ENCODE data around the gene DRGX.

DRGX gene

DNA sequence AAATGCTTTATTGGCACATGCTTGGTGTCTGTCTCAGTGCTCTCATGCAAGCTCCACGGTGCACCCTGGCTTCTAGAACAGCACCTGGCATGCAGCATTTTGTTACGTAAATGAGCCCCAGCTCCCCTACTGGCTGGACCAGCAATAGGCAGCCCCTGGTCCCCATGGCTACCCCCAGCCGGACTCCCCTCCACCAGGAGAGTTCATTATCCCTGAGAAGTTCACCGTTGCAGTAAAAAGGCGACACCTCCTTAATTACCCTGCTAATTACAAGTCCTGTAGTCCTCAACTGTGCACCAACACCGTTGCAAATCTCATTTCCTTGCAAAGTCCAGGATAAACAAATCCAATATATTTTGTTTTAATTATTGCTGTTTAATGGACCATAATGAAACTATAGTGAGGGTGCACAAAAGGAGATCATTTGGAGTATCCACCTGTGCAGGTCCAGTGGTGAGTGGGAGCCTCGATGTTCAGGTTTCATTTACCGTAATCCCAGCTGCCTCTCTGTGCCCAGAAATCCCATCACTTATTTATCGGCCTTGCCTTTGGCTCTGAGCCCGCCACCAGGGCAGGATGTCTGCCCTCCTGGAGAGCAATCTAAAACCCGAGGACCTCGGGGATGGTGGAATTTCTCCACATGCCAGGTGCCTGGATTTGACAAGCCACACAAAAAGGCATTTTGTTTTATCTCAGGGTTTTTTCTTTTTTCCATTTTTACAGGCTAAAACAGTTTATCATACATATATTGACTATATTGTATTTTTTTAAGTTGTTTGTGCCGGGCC lies 12.8 kb upstream of the DRGX start:
- DNase-seq (ENCODE audit: extremely low read depth in 1 of 2, low read depth in 1 of 2), result no peak

DNA sequence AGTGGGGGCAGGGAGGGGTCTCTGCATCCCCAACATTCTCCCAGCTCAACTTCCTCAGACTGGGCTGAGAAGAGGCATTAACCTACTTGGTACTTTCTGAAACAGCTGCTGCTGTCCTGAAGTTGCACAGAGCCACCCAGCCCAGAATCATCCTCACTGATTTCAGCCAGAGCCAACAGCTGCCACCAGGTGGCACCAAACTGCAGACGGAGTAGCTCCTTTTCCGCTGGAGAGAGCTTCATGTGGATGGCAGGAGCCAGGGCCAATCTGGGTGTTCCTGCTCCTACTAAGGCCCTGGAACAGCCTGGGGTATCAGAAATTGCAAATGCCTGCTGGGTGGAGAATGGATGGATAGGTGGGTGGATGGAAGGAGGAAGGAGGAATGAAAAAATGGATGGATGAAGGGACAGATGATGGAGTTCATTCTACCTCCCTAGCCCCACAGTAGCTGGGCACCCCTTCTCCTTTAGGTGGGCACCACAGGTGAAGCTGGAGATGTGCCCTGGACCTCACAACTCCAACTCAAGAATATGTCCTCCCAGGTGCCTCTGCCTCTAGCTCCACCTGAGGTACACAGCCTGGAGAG lies 11.8 kb upstream of the DRGX start:
- peak; percentile 25 to 56 for DNase-seq (ENCODE audit: extremely low read depth in 1 of 2, low read depth in 1 of 2)

DNA sequence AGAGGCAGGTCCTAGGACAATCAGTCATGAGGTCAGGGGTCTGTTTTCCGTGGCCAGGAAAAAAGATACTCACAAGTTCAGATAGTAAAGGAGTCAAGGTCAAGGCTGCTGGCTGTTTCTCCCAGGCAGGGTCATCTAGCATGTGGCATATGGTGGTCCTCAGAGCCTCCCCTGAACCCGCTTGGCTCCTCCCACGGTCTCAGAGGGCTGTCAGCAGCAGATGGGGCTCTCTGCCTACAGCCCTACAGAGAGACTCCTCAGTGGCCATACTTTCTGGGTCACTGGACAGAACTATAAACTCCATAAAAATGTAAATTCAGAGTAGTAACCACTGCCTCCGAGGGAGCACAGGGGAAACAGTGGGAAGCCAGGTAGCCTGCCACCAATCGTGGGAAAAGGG lies 11.3 kb upstream of the DRGX start:
- no peak for DNase-seq (ENCODE audit: extremely low read depth in 1 of 2, low read depth in 1 of 2)

GRCh38 chr10:49404321-49404878 lies 8.5 kb upstream of the DRGX start:
- DNase-seq (ENCODE audit: extremely low read depth in 1 of 2, low read depth in 1 of 2), result no peak

DNA sequence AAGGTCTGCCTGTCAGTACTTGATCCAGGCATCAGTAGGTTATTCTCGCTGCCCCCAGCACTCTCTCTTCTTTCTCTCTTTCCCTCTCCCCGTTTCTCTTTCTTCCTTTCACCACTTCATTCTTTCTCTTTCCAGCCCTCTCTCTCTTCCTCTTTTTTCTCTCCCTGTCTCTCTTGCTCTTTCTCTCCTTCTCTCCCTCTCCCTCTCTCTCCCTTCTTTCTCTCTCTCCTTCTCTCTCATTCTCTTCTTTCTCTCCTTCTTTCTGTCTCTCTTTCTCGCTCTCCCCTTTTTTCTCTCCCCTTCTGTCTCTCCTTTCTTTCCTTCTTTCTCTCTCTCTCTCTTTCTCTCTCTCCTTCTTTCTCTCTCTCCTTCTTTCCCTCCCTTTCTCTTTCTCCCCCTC lies 7.5 kb upstream of the DRGX start:
- DNase-seq (ENCODE audit: extremely low read depth in 1 of 2, low read depth in 1 of 2), result no peak

DNA sequence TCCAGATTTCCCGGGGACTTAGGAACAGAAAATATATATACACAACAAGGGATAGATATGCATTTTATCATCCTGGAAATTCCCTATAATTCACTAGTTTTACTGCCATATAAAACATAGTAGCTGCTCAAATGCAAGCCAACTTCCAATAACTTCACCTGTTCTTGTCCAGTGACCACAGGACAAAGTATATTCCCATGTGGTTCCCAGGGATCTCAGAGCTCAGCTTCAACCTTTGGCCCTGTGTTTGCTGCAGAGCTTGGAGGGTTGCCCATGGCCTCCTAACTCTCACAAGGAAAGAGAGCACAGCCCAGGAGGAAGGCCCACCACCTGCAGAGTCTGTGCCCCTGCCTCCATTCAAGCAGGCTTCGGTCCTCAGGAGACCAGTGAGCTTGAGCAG lies 4.5 kb upstream of the DRGX start:
- DNase-seq (ENCODE audit: extremely low read depth in 1 of 2, low read depth in 1 of 2), result no peak

DNA sequence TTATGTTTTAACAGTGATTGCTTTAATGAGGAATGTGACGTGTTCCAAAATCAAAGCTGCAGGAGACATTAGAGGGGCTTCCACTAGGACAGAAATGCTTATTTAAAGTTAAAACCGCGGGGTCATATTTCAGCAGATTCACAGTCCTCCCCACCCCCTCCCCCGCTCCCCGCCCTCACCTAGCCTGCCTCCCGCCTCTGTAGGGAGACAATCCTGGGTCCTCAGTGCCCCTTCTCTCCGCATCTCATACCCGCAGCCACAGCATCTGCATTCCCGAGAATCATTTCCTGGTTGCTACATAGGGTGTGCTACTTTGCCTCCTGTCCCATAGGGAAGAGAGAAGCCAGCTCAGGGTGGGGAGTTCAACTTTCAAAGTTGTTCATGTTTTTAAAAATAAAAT lies 3.1 kb upstream of the DRGX start:
- no peak for DNase-seq (ENCODE audit: extremely low read depth in 1 of 2, low read depth in 1 of 2)

DNA sequence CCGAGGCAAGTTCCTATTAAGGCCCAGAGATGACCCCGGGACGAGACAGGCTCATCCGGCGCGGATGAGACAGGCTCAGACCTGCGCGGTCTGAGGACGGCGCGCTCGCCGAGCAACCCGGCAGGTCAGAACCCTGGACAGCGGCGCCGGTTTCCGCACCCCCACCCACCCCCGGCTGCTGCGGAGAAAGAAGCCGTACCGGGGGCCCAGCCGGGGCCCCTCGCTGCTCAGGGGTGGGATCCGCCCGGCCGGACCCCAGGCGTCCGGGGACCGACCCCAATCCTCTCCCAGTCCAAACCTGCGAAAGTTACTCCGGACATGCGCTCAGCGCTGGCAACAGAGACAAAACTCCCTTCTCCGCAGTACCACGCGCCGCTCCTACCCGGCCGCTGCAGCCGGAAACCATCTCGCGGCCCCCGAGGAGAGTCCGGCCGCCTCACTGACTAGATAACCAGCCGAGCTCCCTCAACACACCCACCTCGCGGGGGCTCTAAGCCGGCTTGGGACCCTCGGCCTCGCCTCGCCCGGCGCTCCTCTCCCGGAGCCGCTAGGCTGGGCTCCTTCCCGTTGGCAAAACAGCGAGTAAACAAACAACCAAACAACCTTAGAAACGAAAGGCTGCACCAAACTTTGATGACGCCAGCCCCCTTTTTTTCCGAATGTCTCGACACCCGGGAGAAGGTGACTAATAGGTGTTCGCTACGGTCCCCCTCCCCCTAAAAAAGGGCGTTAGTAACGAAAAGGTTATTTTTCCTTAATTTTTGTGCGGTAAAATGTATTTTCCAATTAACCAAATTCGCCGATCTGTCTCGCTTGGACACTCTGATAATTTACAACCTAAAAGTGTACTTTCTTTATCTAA lies 2.3 kb upstream of the DRGX start:
- peak in 1 of 2 donors; percentile 40 for DNase-seq (ENCODE audit: extremely low read depth in 1 of 2, low read depth in 1 of 2)

DNA sequence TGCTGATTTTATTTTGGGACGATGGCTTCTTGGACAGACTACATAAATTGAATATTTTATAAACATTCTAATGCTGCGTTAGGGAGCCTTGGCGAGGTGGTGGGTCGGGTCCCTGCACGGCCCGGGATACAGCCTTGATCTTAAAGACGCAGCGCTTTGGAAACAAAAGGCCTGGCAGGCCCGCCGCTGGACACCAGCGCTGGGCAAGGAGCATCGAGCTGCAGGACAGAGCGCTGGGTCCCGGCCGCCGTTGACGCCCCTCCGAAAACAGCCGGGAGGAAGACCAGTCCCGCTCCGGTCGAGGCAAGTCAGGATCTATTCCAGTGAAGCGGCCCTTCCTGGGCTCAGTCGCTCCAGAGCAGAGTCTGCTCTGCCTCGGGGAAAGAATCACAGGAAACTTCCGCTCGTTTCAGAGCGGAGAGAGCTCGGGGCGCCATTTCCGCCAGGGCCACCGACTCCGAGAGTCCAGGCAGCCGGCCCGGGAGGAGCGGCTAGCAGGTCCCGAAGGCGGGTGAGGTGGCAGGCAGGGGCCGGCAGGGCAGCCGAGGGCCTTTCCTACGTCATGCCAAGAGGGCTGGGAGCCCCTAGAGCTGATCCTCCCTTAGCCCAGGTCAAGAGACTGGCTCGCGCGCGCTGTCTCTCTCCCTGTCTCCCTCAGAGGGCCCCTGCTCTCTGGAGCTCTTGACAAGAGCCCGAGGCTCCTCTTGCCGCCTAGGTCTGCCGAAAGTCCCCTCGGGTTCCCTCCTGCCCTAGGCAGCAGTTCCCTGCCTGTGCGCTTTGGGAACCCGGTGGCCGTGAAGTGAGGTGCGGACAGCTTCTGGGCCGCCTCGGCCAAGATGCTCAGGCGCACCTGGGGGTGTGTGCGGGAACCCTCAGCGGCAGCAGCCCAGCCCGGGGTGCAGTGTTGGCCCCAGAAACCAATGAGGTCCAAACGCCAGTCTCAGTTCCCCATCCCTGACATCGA lies 1.4 kb upstream of the DRGX start:
- no peak for DNase-seq (ENCODE audit: extremely low read depth in 1 of 2, low read depth in 1 of 2)

- no peak for DNase-seq (ENCODE audit: extremely low read depth in 1 of 2, low read depth in 1 of 2)
These were observed 744 bp upstream of the DRGX start for GRCh38 chr10:49396666-49396999.

- no peak for DNase-seq (ENCODE audit: extremely low read depth in 1 of 2, low read depth in 1 of 2)
These were observed 752 bp downstream of the DRGX start for GRCh38 chr10:49394933-49395740.

DNA sequence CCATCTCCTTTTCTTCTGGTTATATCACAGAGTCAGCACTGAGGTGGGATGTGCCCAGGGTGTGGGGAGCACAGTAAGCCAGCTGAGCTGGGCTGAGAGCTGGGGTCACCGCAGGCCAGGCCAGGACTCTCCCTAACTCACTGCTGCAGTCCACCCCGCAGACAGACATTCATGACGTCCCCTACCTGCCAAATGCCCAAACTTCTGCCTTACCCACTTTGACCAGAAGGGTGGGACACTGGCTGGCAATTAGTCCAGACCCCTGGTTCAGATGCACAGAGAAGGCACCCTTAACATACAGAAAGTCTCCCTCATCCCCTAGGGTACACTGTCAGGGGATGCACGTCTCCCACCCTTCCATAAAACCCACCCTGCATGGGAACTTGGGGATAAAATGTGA lies 2.1 kb downstream of the DRGX start:
- no peak for DNase-seq (ENCODE audit: extremely low read depth in 1 of 2, low read depth in 1 of 2)

DNA sequence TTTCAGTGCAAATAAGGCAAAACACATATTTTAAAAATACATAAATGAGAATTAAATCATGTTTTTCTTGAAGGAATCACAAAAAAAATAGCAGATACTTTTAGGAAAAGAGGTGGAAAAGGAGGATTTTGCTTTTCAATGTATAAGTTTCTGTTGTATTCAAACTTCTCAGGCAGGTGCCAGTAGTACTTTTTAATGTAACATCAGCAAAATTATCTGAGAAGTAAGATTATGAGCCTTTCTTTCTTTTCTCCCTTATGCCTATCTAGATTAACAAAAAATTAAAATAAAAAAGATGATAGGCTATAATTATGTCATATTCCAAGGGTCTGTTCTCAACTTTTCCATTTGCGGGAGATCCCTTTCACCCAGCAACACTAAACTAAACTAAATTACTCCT lies 2.6 kb downstream of the DRGX start:
- DNase-seq (ENCODE audit: extremely low read depth in 1 of 2, low read depth in 1 of 2), result no peak

GRCh38 chr10:49389361-49389933 lies 6.4 kb downstream of the DRGX start:
- DNase-seq (ENCODE audit: extremely low read depth in 1 of 2, low read depth in 1 of 2), result no peak

DNA sequence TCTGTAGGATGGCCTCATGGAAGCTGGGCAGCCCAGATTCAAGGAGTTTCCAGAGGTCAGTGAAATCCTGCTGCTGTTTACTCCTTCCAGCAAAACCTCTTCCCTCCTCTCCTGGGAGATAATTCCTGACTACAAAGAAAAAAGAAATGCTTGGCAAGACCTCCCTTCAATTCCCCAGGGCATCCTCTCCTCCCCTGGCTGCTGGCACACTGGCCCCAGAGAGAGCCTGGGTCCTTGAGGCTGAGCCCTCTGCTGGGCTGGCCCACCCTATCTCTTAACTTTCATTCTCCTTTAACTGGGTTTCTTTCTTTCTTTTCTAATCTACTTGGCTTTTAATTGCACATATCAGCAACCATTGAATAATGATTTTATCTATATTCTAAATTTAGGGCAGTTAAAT lies 7.7 kb downstream of the DRGX start:
- no peak for DNase-seq (ENCODE audit: extremely low read depth in 1 of 2, low read depth in 1 of 2)

- no peak for DNase-seq (ENCODE audit: extremely low read depth in 1 of 2, low read depth in 1 of 2)
These were observed 8.8 kb downstream of the DRGX start for GRCh38 chr10:49387071-49387470.

- no peak for DNase-seq (ENCODE audit: extremely low read depth in 1 of 2, low read depth in 1 of 2)
These were observed 9.7 kb downstream of the DRGX start for GRCh38 chr10:49385939-49386922.

GRCh38 chr10:49384268-49384953 lies 11.5 kb downstream of the DRGX start:
- DNase-seq (ENCODE audit: extremely low read depth in 1 of 2, low read depth in 1 of 2), result no peak
